Measurements from ENCODE around the gene SBNO2. TPM values are rescaled to one million over a fixed set of nuclear protein-coding genes. Genes with fewer than 3 reads are reported as not detected.

The SBNO2 gene
- total and polyA plus RNA-seq, 4 donors = 2.2 to 25.0 (median 15.0) TPM

DNA sequence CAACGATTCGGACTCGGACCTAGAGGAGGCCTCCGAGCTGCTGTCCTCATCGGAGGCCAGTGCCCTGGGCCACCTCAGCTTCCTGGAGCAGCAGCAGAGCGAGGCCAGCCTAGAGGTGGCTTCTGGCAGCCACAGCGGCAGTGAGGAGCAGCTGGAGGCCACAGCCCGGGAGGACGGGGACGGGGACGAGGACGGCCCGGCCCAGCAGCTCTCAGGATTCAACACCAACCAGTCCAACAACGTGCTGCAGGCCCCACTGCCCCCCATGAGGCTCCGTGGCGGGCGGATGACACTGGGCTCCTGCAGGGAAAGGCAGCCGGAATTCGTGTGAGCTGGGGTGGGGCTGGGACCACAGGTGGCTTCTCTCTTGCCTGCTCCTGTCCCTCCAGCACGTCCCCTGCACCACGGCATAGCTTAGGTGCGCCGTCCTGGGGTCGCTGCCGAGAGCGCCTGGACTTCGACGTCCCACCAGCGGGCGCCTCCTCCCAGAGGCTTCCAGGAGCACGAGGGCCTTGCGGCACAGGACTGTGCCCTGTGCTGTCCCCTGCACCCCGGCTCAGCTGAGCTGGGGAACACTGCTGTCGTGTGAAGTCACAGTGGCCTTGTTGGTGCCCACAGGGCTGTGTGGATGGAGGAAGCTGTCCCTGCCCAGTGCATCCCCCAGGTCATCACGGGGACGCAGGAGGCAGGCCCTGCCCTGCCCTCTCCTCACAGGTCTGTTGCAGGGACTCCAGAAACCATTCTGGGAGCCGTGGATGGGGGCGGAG, 88.2 kb downstream of the SBNO2 start:
- DNase-seq (ENCODE audit: low spot score) = no peak
- Histone ChIP-seq H3K9me3 (ENCODE audit: control insufficient read depth in 4 of 4, low read length in 3 of 4) (no peaks in the 10 kb centered on the region), H3K4me1 (ENCODE audit: control insufficient read depth in 4 of 4, insufficient read depth in 4 of 4, low read length in 3 of 4) (peaks cover 3 to 34% (median 10%) of the 10 kb centered on the region in 4 donors), H3K4me3 (ENCODE audit: low read depth in 1 of 3, low read length in 3 of 3) (no peak overlapping the region), H3K27ac (ENCODE audit: low read depth in 1 of 2, low read length in 2 of 2) (no peak overlapping the region), H3K9ac (ENCODE audit: low read depth in 1 of 2, low read length in 2 of 2) (no peak overlapping the region), H3K27me3 (ENCODE audit: control insufficient read depth in 4 of 4, insufficient read depth in 4 of 4, low read length in 3 of 4) (no peaks in the 10 kb centered on the region), H3K36me3 (ENCODE audit: control insufficient read depth in 4 of 4, insufficient read depth in 3 of 4, low read depth in 1 of 4, low read length in 3 of 4) (peaks cover 6 to 24% (median 15%) of the 10 kb centered on the region in 4 donors)
- no peak for TF ChIP-seq TAF1 (conservative IDR thresholded peaks at IDR 0.05)
- WGBS = 84% methylated on average over 38 of the region's 38 CpGs

GRCh38 chr19:1085053-1085658, 88.9 kb downstream of the SBNO2 start:
- H3K27ac ChIP-seq (ENCODE audit: low read depth in 1 of 2, low read length in 2 of 2) = no peak overlapping the region
- 82% methylated on average over 8 of the region's 8 CpGs for WGBS

More at GRCh38 chr19:1085053-1085658, 88.9 kb downstream of the SBNO2 start:
- TF ChIP-seq JUND (IDR thresholded peaks at IDR 0.05) = no peak
- TF ChIP-seq HNF4G (IDR thresholded peaks at IDR 0.05) = no peak
- TF ChIP-seq FOXA2 (IDR thresholded peaks at IDR 0.05) = no peak
- no peak for TF ChIP-seq YY1 (IDR thresholded peaks at IDR 0.05)
- TF ChIP-seq REST (IDR thresholded peaks at IDR 0.05) = no peak
- TF ChIP-seq, protein P1, sequence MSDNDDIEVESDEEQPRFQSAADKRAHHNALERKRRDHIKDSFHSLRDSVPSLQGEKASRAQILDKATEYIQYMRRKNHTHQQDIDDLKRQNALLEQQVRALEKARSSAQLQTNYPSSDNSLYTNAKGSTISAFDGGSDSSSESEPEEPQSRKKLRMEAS (IDR thresholded peaks at IDR 0.05) = no peak
- TF ChIP-seq RAD21 (IDR thresholded peaks at IDR 0.05) = no peak
- no peak for TF ChIP-seq EGR1 (IDR thresholded peaks at IDR 0.05; ENCODE audit: low read depth in 2 of 2)
- TF ChIP-seq, protein P2, sequence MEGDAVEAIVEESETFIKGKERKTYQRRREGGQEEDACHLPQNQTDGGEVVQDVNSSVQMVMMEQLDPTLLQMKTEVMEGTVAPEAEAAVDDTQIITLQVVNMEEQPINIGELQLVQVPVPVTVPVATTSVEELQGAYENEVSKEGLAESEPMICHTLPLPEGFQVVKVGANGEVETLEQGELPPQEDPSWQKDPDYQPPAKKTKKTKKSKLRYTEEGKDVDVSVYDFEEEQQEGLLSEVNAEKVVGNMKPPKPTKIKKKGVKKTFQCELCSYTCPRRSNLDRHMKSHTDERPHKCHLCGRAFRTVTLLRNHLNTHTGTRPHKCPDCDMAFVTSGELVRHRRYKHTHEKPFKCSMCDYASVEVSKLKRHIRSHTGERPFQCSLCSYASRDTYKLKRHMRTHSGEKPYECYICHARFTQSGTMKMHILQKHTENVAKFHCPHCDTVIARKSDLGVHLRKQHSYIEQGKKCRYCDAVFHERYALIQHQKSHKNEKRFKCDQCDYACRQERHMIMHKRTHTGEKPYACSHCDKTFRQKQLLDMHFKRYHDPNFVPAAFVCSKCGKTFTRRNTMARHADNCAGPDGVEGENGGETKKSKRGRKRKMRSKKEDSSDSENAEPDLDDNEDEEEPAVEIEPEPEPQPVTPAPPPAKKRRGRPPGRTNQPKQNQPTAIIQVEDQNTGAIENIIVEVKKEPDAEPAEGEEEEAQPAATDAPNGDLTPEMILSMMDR (IDR thresholded peaks at IDR 0.05; ENCODE audit: low read depth, low read length, missing input control) = no peak
- no peak for TF ChIP-seq NR2F2 (IDR thresholded peaks at IDR 0.05)
- TF ChIP-seq, protein P3, sequence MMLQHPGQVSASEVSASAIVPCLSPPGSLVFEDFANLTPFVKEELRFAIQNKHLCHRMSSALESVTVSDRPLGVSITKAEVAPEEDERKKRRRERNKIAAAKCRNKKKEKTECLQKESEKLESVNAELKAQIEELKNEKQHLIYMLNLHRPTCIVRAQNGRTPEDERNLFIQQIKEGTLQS (IDR thresholded peaks at IDR 0.05) = no peak
- no peak for TF ChIP-seq GABPA (IDR thresholded peaks at IDR 0.05 in 1 of 2, conservative IDR thresholded peaks at IDR 0.05 in 1 of 2)
- Histone ChIP-seq H3K4me1 (ENCODE audit: control insufficient read depth in 4 of 4, insufficient read depth in 4 of 4, low read length in 3 of 4) (peaks cover 3 to 34% (median 10%) of the 10 kb centered on the region in 4 donors), H3K36me3 (ENCODE audit: control insufficient read depth in 4 of 4, insufficient read depth in 3 of 4, low read depth in 1 of 4, low read length in 3 of 4) (peaks cover 7 to 20% (median 15%) of the 10 kb centered on the region in 4 donors), H3K9me3 (ENCODE audit: control insufficient read depth in 4 of 4, low read length in 3 of 4) (no peaks in the 10 kb centered on the region), H3K4me3 (ENCODE audit: low read depth in 1 of 3, low read length in 3 of 3) (no peak overlapping the region), H3K9ac (ENCODE audit: low read depth in 1 of 2, low read length in 2 of 2) (no peak overlapping the region), H3K27me3 (ENCODE audit: control insufficient read depth in 4 of 4, insufficient read depth in 4 of 4, low read length in 3 of 4) (no peaks in the 10 kb centered on the region)
- DNase-seq (ENCODE audit: low spot score) = no peak

Measured in liver (tissue), 9 donors.